NAMALWA (cell line): ENCODE results near the gene CHAMP1.
"Not testable (repeated sequence)": the region's sequence is repeated elsewhere in the genome, so short reads cannot be mapped to it uniquely, and the experiment has no call there.

ENCODE experiments used
- DNase-seq: peaks from one replicate; pipeline ENCODE4 v3.0.0-alpha.2; 2015; ENCODE audit warnings: low spot score

The CHAMP1 gene

DNA sequence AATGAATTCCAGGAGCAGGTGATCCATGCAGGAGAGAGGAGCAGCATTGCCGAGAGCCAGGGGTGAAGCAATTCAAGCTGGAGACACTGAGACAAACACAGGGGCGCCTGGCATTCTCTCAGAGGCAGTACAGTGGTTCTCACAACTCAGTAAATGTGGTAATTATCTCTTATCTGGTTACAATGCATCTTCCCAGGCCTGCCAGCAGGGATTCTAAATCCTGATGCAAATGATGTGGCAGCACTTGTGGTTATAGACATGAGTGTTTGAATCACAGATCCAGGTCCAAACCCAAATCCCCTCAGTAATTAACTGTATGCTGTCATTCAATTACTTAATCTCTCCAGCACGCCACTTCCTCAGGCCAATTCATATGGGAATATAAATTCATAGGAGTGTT lies 19.6 kb downstream of the CHAMP1 start:
- DNase-seq: peak; percentile 60

DNA sequence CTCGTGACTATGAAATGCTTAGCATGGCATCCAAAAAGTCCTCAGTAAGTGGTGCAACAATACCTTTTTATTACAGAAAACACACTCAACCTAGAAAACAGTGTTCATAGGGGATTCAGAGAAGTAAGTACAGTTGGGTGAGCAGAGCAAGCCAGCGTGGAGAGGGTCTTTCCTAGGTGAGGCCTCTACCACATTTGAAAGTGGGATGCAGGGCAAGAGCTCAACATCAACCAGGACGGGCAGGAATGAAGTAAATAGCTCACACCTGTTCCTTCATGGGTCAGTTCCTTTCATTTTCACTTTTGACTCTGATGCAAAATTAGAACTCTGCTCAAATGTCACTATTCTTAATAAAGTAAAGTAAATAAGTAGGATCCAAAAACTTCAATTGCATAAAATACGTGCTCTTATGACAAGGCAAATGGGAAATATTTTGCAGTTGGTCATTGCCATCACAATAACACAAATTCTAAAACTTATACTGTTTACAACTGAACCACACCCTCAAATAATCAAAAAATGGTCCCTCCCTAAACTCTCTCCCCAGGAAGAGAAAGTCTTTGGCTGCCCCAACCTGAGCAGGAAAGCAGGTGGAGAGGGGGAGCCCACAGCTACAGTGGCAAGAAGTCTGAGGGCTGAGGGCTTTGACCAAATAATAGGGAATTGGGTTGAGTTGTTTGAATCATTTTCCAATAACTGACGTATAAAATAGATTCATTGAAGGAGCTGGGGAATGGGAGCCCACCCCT lies 20.2 kb downstream of the CHAMP1 start:
- peak; percentile 63 for DNase-seq

DNA sequence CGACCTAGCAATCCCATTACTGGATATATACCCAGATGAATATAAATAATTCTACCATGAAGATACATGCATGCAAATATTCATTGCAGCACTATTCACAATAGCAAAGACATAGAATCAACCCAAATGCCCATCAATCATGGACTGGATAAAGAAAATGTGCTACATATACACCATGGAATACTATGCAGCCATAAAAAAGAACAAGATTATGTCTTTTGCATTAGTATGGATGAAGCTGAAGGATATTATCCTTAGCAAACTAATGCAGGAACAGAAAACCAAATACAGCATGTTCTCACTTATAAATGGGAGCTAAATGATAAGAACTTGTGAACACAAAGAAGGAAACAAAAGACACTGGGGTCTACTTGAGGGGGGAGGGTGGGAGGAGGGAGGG lies 22.2 kb downstream of the CHAMP1 start:
- DNase-seq: not testable (repeated sequence)

DNA sequence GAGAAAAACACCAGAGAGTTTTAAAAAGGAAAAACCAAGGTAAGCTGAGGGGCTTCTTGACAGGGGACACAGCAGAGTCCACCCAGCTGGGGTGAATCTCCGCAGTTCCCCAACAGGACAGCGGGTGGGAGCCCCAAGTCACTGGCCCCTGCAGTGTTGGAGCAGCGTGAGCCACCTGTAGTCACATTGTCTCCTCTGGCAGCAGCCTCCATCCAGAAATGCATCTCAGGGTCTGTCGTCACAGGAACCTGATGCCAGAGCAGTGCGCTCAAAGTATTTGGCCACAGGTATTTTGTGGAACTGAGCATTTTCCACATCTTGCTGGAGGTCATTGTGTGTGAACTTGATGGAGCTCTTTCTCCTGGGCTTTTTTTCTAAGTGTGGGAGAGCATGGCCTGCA lies 24.7 kb downstream of the CHAMP1 start:
- no peak for DNase-seq

DNA sequence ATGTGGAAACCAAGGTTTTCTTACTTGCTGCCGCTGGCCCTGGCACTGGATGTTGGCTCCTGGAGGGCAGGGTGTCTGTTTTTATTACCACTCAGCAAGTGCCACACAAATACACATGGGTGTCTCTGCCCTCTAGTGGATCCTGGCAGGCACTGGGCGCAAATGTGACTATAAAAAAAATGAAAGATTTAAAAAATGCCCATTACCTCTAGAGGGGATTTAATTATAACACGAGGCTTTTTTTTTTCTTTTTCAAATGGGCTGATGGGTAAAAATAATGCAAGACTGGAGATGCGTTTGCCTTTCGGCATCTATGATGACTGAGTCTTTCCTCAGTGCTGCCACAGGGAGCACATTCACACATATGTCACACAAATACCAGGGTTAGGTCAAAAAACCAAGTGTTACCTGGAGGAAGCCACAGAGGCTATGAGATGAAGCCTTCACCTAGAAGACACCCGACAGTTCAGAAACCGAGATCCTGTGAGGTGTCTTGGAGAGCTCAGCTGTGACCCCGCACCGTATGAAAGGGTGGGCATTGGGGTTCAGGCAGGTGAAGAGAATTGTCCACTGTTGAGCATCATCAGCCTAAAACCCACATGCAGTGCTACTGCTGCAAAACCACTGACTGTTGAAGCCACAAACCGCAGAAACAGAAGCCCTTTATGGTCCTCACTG lies 25.7 kb downstream of the CHAMP1 start:
- DNase-seq: peak; percentile 84

DNA sequence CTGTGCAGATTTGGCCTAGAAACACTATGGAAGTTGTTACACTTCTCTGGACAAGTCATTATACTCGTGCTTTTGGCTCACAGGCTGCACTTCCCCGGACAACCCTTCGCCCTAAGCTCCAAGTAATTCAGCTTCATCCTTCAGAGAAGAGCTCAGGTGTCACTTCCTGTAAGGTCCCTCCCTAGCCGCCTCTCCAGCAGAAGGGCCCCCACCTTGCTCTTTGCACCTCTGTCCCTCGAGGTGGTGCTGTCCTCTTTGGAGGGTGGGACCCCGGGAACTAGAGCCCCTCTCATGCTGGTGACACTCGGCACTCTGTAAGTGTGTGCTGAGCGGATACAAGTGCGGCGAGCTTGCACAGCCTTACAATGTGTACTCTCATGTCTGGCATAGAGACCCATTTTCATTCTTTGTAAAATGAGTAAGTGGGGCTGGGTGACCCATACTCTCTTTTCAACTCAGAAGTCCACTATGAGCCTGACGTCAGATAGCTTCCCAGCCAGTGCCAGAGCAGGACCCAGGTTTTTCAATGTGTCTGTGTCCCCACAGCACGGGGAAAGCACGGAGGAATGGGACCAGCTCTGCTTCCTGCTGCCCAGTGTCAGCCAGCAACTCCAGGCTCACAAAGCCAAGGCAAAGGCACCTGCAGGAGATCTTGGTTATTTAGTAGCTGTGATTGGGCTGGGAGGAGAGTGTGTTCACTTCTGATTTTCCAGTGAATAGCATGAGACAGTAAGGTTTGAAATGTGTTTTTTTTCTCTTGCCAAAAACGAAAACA lies 26.9 kb downstream of the CHAMP1 start:
- no peak for DNase-seq

DNA sequence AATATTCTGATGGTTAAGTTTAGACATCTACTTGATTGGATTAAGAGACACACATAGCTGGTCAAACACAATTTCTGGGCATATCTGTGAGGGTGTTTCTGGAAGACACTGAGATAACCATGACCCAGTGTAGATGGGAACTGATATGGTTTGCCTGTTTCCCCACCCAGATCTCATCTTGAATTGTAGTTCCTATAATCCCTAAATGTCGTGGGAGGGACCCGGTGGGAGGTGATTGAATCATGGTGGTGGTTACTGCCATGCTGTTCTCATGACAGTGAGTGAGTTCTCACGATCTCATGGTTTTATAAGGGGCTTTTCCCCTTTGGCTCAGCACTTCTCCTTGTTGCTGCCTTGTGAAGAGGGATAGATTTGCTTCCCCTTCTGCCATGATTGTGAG lies 33.0 kb downstream of the CHAMP1 start:
- not testable (repeated sequence) for DNase-seq

DNA sequence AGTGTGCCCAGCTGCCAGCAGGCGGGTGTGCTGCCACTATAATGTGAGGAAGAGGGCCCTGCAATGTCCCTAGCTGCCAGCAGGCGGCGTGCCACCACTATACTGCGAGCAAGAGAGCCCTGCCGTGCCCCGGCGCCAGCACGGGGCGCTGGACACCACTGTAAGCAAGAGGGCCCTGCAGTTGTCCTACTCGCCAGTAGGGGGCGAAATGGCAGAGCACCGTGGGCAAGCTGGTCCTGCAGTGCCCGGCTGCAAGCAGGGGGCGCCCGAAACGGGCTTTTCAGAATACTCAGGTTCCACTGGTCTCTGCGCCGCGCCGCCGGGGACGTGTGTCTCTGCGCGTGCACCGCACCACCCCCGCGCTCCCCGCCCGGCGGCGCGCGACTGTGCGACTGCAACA lies 38.5 kb downstream of the CHAMP1 start:
- peak; percentile 70 for DNase-seq

DNA sequence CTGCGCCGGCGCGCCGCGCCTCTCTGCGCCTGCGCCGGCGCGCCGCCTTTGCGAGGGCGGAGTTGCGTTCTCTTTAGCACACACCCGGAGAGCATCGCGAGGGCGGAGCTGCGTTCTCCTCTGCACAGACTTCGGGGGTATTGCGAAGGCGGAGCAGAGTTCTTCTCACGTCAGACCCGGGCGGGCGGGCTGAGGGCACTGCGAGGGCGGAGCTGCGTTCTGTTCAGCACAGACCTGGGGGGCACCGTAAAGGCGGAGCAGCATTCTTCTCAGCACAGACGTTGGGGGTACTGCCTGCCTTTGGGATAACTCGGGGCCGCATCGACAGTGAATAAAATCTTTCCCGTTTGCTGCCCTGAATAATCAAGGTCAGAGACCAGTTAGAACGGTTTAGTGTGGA lies 39.1 kb downstream of the CHAMP1 start:
- not testable (repeated sequence) for DNase-seq
